Body of pancreas (tissue), 4 donors: ENCODE data around the gene IGFBP3.
A peak's percentile ranks its signal among the peaks of the same experiment; 100 is the strongest.

Experiments
- POLR2A ChIP-seq, 3 donors: fragments of 450-650 bp; IDR thresholded peaks; one replicate each; pipeline ENCODE4 v1.6.1; 2016; ENCODE audit warnings: antibody characterized with exemption in 3 of 3, mild to moderate bottlenecking in 2 of 3
- TF ChIP-seq, protein P1 (sequence below), 7 experiments: fragments of 450-650 bp in 4 of 7; fragments of 200-600 bp in 3 of 7; sonication (generic) in 3 of 7; IDR thresholded peaks; one replicate each; pipeline ENCODE4 v1.5.1; 2016 to 2019; ENCODE audit warnings: antibody characterized with exemption in 7 of 7

GRCh38 chr7:45890902-45891461 lies 30.1 kb downstream of the IGFBP3 start:
- TF ChIP-seq, protein P1, sequence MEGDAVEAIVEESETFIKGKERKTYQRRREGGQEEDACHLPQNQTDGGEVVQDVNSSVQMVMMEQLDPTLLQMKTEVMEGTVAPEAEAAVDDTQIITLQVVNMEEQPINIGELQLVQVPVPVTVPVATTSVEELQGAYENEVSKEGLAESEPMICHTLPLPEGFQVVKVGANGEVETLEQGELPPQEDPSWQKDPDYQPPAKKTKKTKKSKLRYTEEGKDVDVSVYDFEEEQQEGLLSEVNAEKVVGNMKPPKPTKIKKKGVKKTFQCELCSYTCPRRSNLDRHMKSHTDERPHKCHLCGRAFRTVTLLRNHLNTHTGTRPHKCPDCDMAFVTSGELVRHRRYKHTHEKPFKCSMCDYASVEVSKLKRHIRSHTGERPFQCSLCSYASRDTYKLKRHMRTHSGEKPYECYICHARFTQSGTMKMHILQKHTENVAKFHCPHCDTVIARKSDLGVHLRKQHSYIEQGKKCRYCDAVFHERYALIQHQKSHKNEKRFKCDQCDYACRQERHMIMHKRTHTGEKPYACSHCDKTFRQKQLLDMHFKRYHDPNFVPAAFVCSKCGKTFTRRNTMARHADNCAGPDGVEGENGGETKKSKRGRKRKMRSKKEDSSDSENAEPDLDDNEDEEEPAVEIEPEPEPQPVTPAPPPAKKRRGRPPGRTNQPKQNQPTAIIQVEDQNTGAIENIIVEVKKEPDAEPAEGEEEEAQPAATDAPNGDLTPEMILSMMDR (IDR thresholded peaks at IDR 0.05): peak in 6 of 7 experiments; percentile 47 to 68 (median 61)
- no peak for TF ChIP-seq POLR2A (IDR thresholded peaks at IDR 0.05)
